NCI-H1436 (cell line): ENCODE measurements around the gene EFCAB10.
"Not testable (repeated sequence)": the region's sequence is repeated elsewhere in the genome, so short reads cannot be mapped to it uniquely, and the experiment has no call there.

ENCODE experiments used
- DNase-seq: peaks from one replicate; lab custom pipeline; 2025; lab: John Stamatoyannopoulos, UW

Gene EFCAB10

DNA sequence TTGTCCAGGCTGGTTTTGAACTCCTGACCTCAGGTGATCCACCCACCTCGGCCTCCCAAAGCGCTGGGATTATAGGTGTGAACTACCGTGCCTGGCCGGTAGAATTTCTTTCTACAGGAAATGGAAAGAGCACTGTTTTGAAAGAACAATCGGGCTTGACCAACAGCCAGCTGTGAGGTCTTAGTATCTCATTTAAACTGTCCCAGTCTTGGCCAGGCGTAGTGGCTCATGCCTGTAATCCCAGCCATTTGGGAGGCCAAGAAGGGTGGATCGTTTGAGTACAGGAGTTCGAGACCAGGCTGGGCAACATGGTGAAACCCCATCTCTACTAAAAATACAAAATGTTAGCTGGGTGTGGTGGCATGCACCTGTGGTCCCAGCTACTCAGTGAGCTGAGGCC lies 17.8 kb upstream of the EFCAB10 start:
- not testable (repeated sequence) for DNase-seq

DNA sequence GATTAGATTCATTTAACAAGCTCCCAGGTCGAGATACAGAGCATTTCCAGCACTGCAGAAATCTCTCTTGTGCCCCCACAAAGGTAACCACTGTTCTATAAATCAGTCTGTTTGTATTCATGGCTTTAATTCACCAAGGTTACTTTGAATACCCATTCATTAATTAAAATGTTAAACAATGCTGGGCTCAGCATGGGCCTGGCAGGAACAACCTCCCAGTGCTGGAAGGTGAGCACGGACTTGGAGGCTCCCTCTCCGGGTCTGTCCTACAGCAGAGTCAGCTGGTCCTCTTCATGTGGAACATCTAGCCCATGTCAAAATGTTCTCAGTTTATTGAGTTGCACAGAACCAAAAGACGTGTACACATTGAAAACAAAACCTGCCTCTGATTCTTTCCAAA lies 15.6 kb upstream of the EFCAB10 start:
- DNase-seq, result no peak

DNA sequence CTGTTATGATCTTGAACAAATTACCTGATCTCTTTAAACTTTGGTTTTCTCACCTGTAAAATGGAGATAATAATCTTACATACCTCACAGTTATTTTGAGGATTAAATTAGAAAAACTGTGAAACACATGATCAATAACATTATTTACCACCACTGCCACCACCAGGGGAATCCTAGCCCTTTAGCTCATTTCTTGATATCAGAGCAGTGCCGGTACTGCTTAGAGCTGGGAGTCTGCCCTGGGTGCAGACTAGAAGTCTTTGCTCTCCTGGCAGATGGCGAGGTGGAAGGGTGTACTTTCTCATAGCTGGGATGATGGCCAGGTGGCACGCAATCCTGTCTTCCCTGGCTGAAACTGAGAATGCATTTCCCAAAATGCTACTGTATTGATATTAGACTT lies 12.7 kb upstream of the EFCAB10 start:
- DNase-seq, result no peak

DNA sequence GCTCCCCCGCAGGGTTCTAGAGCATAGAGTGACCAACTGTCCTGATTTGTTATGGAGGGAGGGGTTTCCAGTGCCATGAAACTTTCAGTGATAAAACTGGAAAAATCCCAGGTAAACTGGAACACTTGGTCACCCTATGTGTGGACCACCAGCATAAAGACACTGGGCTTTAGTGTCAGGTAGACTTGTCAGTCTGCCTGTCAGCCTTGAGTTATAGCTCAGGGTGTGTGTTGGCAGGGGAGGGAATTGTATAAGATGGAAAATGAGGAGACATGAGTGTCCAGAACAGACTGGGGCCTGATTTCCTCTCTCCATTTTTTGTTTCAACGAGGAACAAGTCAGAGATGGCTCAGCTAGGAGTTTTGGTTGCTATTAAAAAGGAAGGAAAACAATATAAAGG lies 10.2 kb upstream of the EFCAB10 start:
- no peak for DNase-seq

DNA sequence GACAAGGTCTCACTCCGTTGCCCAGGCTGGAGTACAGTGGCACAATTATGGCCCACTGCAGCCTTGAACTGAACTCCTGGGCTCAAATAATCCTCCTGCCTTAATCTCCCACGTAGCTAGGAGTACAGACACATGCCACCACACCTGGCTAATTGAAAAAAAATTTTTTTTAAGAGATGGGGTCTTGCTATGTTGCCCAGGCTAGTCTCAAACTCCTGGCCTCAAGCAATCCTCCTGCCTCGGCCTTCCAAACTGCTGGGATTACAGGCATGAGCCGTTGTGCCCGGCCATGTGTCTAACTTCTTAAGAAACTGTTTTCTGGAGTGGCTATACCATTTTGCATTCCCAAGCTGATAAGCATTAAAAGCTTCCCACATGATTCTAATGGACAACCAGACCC lies 9.5 kb upstream of the EFCAB10 start:
- DNase-seq, result no peak

DNA sequence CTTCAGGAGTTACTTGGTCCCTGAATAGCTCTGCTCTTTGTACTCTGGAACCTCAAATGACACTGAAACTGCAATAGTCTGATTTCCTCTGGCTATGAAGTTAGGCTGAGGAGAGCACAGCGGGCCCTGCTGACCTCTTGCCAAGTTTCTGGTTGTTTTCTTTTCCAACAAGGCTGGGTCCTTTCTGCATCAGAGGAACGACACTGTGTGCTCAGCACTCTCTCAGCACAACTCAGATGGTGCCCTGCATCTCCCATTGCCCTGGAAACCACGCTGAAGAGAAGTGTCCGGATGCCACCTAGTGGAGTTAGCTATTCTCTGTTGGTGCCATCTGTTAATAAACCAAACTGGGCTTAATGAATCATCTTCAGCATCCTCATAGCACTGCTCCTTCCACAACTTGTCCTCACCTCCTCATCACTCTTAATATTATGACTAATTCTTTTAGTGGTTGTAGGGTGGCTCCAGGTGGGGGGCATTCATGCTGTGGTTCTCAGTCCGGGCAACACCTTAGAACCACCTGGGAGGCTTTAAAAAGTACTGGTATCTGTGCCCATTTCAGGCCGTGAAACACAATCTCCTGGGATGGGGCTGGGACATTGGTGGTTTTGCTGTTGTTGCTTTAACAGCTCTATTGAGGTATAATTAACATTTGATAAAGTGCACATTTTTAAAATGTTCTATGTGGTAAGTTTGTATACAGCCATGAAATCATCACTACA lies 8.2 kb upstream of the EFCAB10 start:
- DNase-seq, result peak; percentile 61

DNA sequence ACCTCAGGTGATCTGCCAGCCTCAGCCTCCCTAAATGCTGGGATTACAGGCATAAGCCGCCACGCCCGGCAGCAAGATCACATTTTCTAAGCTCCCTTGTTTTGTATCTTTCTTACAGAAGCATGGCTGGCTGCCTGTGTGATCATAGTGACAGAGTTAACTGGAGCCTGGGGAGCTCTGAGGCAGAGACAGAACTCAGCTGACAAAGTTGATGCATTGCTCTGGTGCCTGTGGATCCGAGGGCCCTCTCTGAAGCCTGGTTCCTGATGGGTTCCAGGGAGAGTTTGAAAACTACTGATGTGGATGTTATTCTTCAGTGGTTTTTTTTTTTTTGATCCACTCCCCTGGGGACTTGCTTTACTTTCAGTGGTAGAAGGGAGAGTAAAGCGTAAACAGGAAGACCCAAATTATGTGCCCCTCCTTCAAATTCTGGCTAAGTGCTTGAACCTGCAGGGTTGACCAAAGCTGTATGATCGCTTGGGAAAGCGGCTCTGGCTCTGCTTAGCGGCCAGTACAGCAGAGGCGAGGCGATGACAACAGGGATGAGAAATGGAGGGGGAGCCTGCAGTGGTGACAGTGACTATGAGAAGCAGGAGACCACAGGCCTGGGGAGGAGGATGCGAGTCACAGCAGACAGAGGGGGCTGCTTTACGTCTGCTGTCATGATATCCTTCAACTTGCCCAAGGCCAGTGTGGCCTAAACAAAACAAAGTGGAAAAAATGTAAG lies 6.8 kb upstream of the EFCAB10 start:
- no peak for DNase-seq

DNA sequence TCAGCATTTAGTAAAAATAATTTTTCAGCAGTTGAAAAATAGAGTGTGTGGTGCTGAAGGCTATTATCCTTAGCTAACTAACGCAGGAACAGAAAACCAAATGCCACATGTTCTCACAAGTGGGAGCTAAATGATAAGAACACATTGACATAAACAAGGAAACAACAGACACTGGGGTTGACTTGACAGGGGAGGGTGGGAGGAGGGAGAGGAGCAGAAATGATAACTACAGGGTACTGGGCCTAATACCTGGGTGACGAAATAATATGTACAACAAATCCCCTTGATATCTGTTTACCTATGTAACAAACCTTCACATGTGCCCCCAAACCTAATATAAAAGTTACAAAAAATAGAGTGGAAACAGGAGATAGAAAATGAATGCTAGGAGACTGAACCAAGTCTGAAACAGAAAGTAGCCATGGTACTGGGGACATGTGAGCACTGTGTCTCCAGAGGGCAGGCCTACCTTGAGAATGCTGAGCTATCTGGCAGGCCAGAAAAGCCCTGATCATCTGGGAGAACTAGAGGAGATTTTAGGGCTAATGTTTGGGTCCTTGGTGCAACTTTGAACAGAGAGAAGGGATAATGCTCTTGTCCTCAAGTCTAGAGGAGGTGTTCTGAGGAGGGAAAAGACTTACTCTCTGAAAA lies 4.7 kb upstream of the EFCAB10 start:
- DNase-seq, result no peak

DNA sequence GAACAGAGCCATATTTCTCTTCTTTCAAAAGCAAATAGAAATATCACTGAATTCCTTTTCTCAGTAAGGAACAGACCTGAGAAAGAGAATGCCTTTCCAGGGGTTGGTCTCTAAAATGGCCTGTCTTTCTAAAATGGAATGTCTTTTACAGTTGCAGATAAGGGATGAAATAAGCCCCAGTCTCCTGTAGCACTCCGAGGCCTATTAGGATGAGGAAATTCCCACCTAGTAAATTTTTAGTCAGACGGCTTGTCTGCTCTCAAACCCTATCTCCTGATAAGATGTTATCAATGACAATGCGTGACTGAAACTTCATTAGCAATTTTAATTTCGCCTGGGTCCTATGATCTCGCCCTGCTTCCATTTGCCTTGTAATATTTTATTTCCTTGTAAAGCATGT lies 2.9 kb upstream of the EFCAB10 start:
- DNase-seq, result no peak

DNA sequence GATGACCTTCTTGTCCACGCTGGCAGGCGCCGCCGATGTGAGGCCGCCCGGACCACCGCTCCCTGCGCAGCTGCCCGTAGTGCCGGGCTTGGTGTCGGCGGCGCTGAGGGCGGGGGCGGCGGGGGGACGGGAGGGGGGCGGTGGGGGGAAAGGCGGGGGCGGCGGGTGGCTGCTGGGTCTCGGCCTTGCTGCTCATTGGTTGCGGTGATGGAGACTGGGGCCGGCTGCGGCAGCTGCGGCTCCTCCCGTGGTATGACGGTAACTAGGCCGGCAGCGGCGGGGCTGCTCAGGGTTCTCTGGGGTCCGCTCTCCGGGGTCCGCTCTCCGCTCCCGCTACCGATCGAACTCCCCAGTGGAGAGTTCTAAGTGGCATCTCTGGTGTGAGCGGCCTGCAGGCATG lies 1.8 kb upstream of the EFCAB10 start:
- no peak for DNase-seq

DNA sequence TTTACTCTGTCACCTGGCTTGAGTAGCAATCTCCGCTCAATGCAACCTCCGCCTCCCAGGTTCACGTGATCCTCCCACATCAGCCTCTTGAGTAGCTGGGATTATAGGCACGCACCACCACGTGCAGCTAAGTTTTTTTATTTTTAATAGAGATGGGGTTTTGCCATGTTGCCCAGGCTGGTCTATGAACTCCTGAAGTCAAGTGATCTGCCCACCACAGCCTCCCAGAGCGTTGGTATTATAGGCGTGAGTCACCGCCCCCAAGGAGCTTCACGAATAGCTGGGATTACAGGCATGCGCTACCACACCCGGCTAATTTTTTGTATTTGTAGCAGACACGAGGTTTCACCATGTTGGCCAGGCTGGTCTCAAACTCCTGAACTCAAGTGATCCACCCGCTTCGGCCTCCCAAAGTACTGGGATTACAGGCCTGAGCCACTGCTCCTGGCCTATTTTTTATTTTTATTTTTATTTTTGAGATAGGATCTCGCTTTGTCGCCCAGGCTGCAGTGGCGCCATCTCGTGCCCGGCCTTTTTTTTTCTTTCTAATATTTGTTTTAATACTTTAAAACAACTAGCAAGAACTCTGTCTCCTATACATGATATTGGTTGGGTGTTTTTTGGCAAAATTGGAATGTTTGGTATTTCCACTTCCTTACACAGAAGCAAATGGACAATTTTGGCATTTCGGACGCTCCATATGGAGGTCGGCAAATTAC lies 1.1 kb downstream of the EFCAB10 start:
- DNase-seq, result no peak

DNA sequence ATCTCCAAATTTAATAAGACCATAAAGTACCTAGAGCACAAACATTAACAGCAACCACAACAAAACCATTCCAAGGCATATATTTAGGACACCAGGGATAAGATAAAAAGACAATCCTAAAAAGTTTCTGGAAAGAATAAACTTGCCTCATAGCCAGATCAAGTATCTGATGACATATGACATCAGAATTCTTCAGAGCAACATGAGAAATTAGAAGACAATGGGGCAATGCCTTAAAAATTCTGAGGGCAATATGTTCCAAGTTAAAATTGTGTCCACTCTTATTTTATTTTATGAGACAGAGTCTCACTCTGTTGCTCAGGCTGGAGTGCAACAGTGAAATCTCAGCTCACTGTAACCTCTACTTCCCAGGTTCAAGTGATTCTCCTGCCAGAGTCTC lies 2.8 kb downstream of the EFCAB10 start:
- DNase-seq, result no peak

DNA sequence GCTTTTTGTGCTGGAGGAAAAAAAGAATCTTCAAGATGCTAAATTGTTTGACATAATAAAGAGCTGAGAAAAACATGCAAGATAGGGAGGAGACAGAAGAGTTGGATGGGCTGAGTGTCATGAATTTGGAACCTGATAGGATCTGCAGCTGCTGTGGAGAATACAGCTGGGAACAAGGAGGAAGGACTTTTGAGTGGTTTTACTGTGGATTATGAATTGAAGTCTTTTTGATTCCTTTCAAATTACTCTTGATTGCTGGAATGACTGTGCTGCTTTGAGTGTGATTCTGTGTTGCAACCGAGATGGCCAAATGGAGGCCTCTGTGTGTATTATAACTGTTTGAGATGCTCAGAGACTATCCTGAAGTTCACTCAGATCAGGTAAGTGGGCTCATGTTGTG lies 4.0 kb downstream of the EFCAB10 start:
- DNase-seq, result no peak

DNA sequence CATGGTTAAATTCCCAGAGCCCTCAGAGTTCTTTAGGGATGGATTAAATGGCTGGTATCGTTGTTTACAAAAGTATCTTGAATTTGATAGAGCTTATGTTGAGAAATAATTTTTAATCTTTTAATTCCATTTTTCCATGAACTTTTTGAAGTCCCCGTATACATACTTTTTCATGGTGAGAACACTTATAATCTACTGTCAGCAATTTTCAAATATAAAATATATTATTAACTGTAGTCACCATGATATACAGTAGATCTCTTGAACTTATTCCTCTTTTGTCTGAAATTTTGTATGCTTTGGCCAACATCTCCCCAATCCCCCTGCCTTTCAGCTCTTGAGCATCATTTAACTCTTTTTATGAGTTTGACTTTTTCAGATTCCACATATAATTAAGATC lies 9.4 kb downstream of the EFCAB10 start:
- DNase-seq, result no peak

DNA sequence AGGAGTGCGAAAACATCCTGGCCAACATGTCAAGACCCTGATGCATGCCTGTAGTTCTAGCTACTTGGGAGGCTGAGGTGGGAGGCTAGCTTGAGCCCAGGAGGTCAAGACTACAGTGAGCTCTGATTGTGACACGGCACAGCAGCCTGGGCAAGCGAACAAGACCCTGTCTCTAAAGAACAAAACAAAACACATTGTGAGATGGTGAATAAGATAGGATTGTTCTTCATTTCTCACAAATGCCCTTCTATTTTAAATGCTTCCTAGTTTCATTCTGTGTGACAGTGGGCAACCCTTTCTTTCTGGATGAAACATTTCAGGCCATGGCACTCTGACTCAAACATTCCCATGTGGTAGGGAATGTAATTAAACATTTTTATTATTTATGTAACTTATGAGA lies 13.5 kb downstream of the EFCAB10 start:
- DNase-seq, result no peak

DNA sequence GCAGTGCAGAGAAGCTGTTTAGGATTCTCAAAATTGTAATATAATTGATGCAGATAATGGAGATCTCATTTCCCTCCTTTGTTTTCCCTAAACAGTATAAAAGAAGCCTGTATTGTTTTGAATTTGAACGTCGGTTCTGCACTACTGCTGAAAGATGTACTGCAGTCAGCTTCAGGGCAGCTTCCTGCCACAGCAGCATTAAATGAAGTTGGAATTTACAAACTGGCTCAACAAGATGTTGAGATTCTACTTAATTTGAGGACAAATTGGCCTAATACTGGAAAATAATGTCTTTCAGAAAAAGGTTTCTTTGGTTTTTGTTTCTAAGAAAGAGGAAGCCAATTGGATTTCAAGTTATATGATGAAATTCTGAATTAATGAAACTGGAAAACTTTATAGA lies 14.3 kb downstream of the EFCAB10 start:
- no peak for DNase-seq

DNA sequence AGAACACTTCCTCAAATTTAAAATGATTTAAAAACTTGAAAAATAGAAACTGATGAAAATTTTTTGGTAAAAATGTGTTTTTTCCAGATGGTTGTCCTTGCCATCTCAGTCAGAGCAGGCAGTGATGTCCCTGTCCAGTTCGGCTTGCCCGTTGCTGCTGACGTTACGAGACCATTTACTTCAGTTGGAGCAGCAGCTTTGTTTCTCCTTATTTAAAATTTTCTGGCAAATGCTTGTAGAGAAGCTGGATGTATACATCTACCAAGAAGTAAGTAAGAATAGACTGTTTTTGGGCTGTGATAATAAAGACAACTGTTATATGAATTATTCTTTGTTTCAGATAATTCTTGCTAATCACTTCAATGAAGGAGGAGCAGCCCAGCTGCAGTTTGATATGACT lies 16.1 kb downstream of the EFCAB10 start:
- no peak for DNase-seq

DNA sequence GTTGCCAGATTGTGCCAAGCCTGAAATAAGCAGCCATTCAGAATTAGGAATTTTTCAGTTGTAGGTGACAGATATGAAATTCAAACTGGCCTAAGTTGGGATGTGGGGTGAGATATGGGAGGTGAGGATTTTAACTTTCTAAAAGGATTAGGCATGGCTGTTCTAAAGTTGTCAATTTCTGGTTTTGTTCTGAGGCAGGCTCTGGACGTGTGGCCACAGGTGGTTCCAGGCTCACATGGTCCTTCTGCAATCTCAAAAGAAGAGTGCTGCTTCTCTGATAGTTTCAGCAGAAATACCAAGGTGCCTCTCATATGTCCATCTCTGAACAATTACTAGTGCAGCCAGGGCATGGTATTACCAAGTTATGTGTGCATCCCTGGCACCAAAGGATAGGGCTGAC lies 21.4 kb downstream of the EFCAB10 start:
- DNase-seq, result no peak

DNA sequence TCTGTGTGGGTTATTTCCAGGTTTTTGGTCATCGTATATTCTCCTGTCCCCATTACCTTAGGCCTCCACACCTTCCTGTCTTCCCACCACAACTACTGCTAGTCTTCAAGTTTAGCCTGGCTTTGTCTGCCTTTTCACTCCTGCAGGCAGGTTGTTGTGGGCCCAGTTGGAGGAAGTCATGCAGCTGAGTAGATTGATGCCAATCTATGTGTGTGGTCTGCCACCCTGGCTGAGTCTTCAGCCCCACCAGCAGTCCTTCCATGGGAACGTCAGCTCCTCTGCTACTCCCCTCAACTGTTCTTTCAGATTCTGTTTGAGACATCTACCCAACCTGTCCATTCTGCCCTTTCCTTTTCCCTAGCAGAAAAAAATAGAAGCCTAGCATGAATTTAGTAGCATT lies 43.0 kb downstream of the EFCAB10 start:
- DNase-seq, result no peak

DNA sequence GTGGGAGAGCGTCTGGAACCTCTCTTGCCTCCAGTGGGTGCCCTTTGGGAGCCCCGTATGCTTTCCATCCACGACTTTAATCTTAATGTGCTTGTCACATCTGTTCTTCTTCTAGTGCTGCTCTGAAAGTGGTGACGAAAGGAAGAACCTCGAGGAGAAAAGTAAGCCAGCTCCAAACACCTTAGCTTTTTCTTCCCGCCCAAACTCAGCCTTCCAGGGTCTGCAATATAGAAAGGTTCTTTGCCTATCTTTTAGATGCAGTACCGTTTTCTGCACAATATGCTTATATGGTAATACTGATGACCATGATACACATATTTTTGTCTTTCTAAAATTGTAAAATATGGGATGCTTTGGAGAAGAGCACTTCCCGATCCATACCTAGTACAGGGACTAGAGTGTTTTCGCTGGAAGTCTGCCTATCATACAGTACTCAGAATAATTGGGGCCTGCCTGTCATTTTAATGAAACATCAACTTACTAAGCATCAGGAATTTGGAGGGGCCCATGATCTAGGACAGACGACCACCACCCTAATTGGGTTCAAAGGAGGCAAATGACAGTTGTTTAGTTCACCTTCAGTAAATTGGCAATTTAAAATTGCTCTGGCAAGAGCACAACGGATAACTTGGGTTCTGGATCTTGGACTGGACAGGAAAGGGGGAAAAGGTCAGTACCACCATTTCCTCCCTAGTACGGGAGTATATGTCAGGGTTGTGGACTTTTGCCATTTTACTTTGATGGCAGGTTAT lies 48.4 kb downstream of the EFCAB10 start:
- DNase-seq, result no peak

DNA sequence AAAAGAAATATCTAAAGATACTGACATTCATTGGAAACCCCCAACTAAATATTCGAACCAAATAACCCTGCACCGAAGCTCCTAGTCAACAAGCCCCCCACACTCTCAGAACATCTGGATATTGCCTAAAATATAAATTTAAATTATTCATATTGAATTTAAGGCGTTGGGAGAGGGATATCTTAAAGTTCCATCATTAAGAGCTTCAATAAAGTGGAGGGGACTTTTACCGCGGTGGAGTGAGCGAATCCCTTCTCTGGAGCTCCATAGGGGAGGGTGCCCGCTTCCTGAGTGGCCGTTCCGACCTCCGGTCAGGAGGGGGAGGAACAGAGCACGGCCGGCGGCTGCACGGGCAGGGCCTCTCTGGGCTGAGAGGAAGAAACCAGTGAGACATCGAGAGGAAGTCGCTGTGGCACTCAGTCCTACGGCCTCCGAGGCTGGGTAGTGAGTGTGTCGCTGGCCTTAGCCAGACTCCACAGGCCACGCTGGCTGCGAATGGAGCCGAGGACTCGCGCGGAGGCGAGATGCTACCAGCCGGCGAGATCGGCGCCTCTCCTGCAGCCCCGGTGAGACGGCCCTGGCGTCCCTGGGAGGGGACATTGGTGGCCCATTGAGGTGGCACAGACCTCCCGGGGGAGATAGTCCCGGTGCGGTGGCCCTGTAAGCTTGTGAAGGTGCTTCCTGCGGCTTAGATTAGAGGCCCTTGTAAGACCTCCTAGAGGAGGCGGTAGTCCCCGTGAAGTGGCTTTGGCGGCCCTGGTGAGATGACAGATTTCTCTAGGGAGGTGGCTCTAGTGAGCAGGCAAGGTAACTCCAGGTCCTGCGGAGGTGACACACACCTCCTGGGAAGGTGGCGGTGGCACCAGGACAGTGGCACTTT lies 49.3 kb downstream of the EFCAB10 start, which contains the start of gene RINT1:
Gene RINT1, plus strand, starts transcription at position 410 of the 880 bp plus-strand sequence. Its CDS starts 115 bp downstream, at position 525.
- DNase-seq, result peak; percentile 90
